GM21717 (cell line): ENCODE measurements around the gene ZNF423.

Source experiments
- ATAC-seq: cut with Tn5 transposase; IDR thresholded peaks from one replicate; pipeline ENCODE4 v1.9.1; 2021; ENCODE audit warnings: mild to moderate bottlenecking, moderate library complexity; ENCODE audit not compliant: unreplicated experiment

ZNF423 gene

GRCh38 chr16:49756775-49757558, 98.9 kb downstream of the ZNF423 start:
- no peak for ATAC-seq

GRCh38 chr16:49755716-49756505, 100.0 kb downstream of the ZNF423 start:
- ATAC-seq = no peak

- ATAC-seq = no peak
Observed at GRCh38 chr16:49755313-49755620, 100.6 kb downstream of the ZNF423 start.

DNA sequence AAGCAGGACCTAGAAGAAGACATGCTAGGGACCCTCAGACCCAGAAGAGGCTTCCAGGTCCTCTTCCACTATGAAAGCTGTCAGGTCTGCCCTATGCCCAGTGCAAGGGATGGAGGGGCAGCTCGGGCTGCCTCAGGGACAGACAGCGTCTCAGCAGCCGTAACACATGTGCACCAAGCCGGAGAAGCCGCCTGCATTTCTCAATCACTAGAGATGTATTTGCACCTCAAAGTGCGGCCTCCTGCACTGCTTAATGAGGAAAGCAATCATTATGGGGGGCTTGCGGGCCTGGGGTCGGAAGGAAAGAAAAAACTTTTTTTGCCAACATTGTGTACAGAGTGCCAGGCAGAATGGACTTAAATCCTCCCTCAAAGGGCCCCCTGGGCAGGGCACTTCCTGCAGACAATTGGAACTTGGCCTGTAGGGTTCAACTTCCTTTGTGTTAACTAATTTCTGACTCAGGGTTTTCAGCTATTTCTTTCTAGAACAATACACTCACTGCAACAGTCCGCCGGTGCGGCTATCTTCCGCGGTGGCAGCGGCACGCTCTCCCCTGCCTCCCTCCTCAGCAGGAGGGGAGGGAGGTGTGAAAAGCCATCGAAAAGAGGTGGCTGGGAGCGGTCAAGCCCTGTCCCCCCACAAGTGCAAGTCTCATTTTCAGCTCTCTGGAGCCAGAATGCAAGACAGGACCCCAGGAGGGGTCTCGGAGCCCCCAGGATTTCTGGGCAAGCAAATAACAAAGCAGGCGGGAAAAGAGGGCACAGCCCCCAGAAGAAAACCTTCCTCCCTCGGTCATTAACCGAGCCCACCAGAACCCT, 101.2 kb downstream of the ZNF423 start:
- no peak for ATAC-seq

DNA sequence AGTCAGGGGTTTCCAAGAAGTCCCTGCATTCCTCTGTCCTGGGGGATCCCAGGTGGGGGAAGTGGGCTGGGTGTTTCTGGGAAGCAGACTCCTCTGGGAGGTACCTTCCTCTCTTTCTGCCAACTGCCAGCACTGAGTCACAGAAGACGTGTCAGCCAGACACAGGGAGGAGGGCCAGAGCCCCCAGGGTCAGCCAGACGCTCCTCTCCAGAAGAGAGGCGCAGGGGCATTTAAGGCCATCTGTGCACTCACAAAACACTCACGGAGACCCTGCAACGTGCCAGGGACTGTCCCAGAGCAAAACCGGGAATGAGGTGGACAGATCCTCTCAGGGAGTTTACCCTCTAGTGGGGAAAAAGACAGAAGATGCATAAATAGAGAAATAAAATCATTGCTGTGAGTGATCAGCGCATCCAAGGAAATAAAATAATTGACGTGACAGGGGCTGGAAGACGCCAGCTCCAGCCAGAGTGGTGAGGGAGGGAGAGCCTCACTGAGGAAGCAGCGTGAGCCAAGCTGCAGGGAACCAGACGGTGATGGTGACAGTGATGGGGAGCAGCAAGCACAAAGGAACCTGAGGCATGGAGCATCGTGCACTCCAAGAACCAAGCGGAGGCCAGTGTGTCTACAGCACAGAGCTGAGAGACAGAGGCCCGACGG, 105.4 kb downstream of the ZNF423 start:
- no peak for ATAC-seq

- ATAC-seq = no peak
Observed at GRCh38 chr16:49749816-49750215, 106.1 kb downstream of the ZNF423 start.

DNA sequence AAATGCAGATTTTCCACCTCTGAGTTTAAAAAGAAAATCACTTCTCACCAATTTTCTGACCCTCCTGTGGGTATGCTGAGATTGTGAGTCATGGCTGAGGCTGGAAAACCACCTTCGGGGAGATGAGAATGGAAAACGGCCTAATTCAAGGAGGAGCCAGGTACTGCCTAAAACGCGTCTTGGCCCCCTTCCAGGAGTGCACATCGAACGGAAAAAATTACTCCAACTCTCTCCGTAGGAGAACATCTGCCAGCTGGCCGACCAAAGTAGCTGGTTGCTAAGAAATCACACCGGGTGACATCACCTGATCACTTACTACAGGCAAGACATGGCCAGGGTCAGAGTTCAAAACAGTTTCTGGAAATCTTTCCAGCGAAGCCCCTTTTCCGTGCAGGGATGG, 107.6 kb downstream of the ZNF423 start:
- no peak for ATAC-seq

DNA sequence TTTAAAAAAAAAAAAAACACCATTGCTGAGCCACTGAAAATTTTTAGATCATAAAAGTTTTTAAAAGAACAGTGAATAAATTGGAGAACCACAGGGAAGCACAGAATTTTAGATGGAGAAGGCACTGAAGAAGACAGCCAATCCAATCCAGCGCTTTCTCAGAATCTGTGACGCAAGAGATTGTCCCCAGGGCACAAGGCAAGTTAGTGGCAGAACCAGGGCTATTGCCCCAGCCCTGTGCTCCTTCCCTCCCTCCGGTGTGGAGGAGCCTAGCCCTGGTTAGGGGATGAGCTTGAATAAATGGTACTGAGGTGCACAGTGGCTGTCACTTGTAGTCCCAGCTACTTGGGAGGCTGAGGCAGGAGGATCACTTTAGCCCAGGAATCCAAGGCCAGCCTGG, 108.3 kb downstream of the ZNF423 start:
- no peak for ATAC-seq

GRCh38 chr16:49746545-49746944, 109.4 kb downstream of the ZNF423 start:
- ATAC-seq = no peak

- no peak for ATAC-seq
Observed at GRCh38 chr16:49745311-49745747, 110.6 kb downstream of the ZNF423 start.

- ATAC-seq = no peak
Observed at GRCh38 chr16:49744244-49745220, 111.4 kb downstream of the ZNF423 start.

GRCh38 chr16:49743658-49744057, 112.3 kb downstream of the ZNF423 start:
- no peak for ATAC-seq

DNA sequence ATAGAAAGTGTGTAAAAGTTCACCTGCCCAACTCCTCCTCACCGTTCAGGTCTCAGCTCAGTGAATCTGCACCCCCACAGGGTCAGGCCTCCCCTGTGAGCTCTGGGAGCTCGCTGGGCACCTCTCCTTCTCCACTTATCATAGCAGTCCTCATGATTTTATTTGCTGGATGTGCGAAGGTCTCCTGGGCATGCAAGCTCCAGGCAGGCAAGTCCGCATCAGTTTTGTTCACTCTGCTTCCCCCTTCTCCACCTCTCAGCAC, 112.8 kb downstream of the ZNF423 start:
- ATAC-seq = no peak

GRCh38 chr16:49742428-49743202, 113.3 kb downstream of the ZNF423 start:
- no peak for ATAC-seq

- ATAC-seq = no peak
Observed at GRCh38 chr16:49740256-49740655, 115.7 kb downstream of the ZNF423 start.

- no peak for ATAC-seq
Observed at GRCh38 chr16:49739381-49739780, 116.5 kb downstream of the ZNF423 start.

GRCh38 chr16:49738832-49739231, 117.1 kb downstream of the ZNF423 start:
- no peak for ATAC-seq

- no peak for ATAC-seq
Observed at GRCh38 chr16:49738001-49738400, 117.9 kb downstream of the ZNF423 start.

DNA sequence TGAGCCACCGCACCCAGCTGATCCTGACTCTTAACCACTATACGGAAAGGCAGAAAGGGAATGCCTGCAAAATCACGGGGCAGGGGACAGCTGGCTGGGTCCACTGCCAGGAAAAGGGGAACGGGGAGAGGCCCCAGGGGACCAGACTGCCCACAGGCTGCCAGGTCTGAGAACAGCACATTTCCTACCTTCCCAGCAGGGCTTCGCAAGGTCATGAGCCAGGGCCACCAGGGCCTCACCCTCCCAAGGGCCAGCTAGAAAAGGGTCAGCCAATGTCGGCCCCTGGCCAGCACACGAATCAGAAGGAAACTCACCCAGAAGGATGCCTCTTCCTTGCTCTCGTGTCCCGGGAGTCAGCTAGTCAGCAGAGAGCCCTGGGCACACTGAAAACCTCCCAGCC, 118.4 kb downstream of the ZNF423 start:
- ATAC-seq = no peak
